Hepatocyte (in vitro differentiated cells): ENCODE measurements around the gene DNAJC21. TPM values are rescaled to one million over a fixed set of nuclear protein-coding genes. Genes with fewer than 3 reads are reported as not detected.
A peak's percentile ranks its signal among the peaks of the same experiment; 100 is the strongest.
"Not testable (repeated sequence)": the region's sequence is repeated elsewhere in the genome, so short reads cannot be mapped to it uniquely, and the experiment has no call there.

Experiments used
- DNase-seq: peaks from one replicate; pipeline ENCODE4 v3.0.0-alpha.2; 2016; ENCODE audit warnings: low spot score
- H2AFZ ChIP-seq: fragments of 200-600 bp; sonication (generic); 2 replicates; pipeline ENCODE4 v1.6.0; 2016; ENCODE audit warnings: antibody characterized with exemption, mild to moderate bottlenecking
- H3K27ac ChIP-seq: fragments of 200-600 bp; sonication (generic); 2 replicates; pipeline ENCODE4 v1.5.1; 2016; ENCODE audit warnings: mild to moderate bottlenecking
- H3K27me3 ChIP-seq: fragments of 200-600 bp; sonication (generic); 2 replicates; pipeline ENCODE4 v1.6.1; 2016
- H3K36me3 ChIP-seq: fragments of 200-600 bp; sonication (generic); replicated peaks from 2 replicates; pipeline ENCODE4 v1.5.1; 2016; ENCODE audit warnings: low read depth; ENCODE audit not compliant: insufficient read depth
- H3K4me1 ChIP-seq: fragments of 200-600 bp; sonication (generic); 2 replicates; pipeline ENCODE4 v1.5.1; 2016; ENCODE audit warnings: mild to moderate bottlenecking, moderate library complexity; ENCODE audit not compliant: insufficient read depth
- H3K4me2 ChIP-seq: fragments of 200-600 bp; sonication (generic); 2 replicates; pipeline ENCODE4 v1.6.0; 2016
- H3K4me3 ChIP-seq: fragments of 200-600 bp; sonication (generic); 2 replicates; pipeline ENCODE4 v1.5.1; 2016; ENCODE audit warnings: mild to moderate bottlenecking
- H3K79me2 ChIP-seq: fragments of 200-600 bp; sonication (generic); 2 replicates; pipeline ENCODE4 v1.6.0; 2017; ENCODE audit warnings: mild to moderate bottlenecking
- H3K9me2 ChIP-seq: fragments of 200-600 bp; sonication (generic); replicated peaks from 2 replicates; pipeline ENCODE4 v1.6.0; 2017; ENCODE audit warnings: mild to moderate bottlenecking; ENCODE audit not compliant: insufficient read depth
- H3K9me3 ChIP-seq: fragments of 200-600 bp; sonication (generic); 2 replicates; pipeline ENCODE4 v1.5.1; 2016; ENCODE audit warnings: low read depth, mild to moderate bottlenecking
- H4K20me1 ChIP-seq: fragments of 200-600 bp; sonication (generic); 2 replicates; pipeline ENCODE4 v1.6.0; 2016; ENCODE audit warnings: mild to moderate bottlenecking; ENCODE audit not compliant: insufficient read depth, poor library complexity, severe bottlenecking
- CTCF ChIP-seq: fragments of 200-600 bp; sonication (generic); IDR thresholded peaks from 2 replicates; pipeline ENCODE4 v1.5.1; 2016; ENCODE audit warnings: antibody characterized with exemption, mild to moderate bottlenecking; ENCODE audit not compliant: poor library complexity
- EZH2 ChIP-seq: fragments of 200-600 bp; sonication (generic); IDR thresholded peaks from 2 replicates; pipeline ENCODE4 v1.6.1; 2016; ENCODE audit warnings: antibody characterized with exemption, mild to moderate bottlenecking, borderline replicate concordance
- EZH2phosphoT487 ChIP-seq: fragments of 200-600 bp; sonication (generic); IDR thresholded peaks from one replicate; pipeline ENCODE4 v1.6.1; 2018; ENCODE audit warnings: antibody characterized with exemption, mild to moderate bottlenecking, low read depth, moderate library complexity; ENCODE audit not compliant: unreplicated experiment, severe bottlenecking
- WGBS: methylation state at CpG from one replicate; pipeline ENCODE4 v1.1.6; 2016; ENCODE audit warnings: low lambda C conversion rate; ENCODE audit errors: missing lambda C conversion rate; 5-methylcytosine and 5-hydroxymethylcytosine counted together
- polyA plus RNA-seq: library from polyadenylated mRNA; unstranded; fragments of >200 nt; fragmentation: Nextera tagmentation; extraction: Ambion mirVana; gene quantifications from 2 replicates; pipeline ENCODE4 v1.2.1, GENCODE V29; 2016
- total RNA-seq: library from RNA; depleted of rRNA; stranded (reverse); fragments of >200 nt; gene quantifications from 2 replicates; pipeline ENCODE4 v1.2.3, GENCODE V29; 2014

Gene DNAJC21
- total and polyA plus RNA-seq, 2 experiments from 2014 or later, result 29.1 to 39.5 TPM

GRCh38 chr5:34959323-34959722, 30.0 kb downstream of the DNAJC21 start:
- DNase-seq, result peak; percentile 40
- Histone ChIP-seq H3K9me2 (no peaks in the 10 kb centered on the region), H3K27me3 (no peaks in the 10 kb centered on the region), H3K4me3 (no peak overlapping the region), H3K36me3 (no peaks in the 10 kb centered on the region), H2AFZ (no peak overlapping the region), H3K27ac (no peak overlapping the region), H3K4me2 (no peak overlapping the region), H3K9me3 (no peaks in the 10 kb centered on the region), H3K79me2 (no peaks in the 10 kb centered on the region), H4K20me1 (no peaks in the 10 kb centered on the region), H3K4me1 (no peaks in the 10 kb centered on the region)
- no peak for TF ChIP-seq EZH2
- TF ChIP-seq CTCF, result no peak
- no peak for TF ChIP-seq EZH2phosphoT487
- WGBS, result 100% methylated on average over 1 of the region's 1 CpG

DNA sequence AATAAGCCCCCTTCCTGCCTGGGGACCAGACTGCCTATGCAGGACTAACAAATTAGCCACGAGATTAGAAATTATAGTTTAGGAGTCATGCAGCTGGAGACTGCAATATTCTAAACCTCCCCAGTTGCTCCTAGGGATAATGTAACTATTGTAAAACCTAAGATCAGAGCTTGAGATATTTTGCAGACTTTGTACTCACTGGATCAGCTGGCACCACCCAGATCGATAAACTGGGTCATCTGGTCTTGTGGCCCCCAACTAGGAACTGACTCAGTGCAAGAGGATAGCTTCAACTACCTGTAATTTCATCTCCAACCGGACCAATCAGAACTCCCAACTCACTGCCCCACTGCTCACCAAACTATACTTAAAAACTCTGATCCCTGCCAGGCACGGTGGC, 38.2 kb downstream of the DNAJC21 start:
- H3K4me2 ChIP-seq, result no peak overlapping the region
- DNase-seq, result no peak
- TF ChIP-seq CTCF (no peak), EZH2 (no peak), EZH2phosphoT487 (no peak)
- no peaks in the 10 kb centered on the region for H3K27me3 ChIP-seq
- H3K9me2 ChIP-seq, result no peaks in the 10 kb centered on the region
- no peaks in the 10 kb centered on the region for H3K4me1 ChIP-seq
- H3K79me2 ChIP-seq, result no peaks in the 10 kb centered on the region
- no peaks in the 10 kb centered on the region for H3K36me3 ChIP-seq
- H3K4me3 ChIP-seq, result no peak overlapping the region
- H4K20me1 ChIP-seq, result no peaks in the 10 kb centered on the region
- WGBS, result 96% methylated on average over 4 of the region's 4 CpGs
- H3K9me3 ChIP-seq, result peaks cover 7% of the 10 kb centered on the region
- H2AFZ ChIP-seq, result no peak overlapping the region
- H3K27ac ChIP-seq, result no peak overlapping the region

- no peak for DNase-seq
- H3K9me3 ChIP-seq, result peaks cover 7% of the 10 kb centered on the region
- no peaks in the 10 kb centered on the region for H3K36me3 ChIP-seq
- no peak overlapping the region for H2AFZ ChIP-seq
- no peak overlapping the region for H3K27ac ChIP-seq
- H3K79me2 ChIP-seq, result no peaks in the 10 kb centered on the region
- H3K4me3 ChIP-seq, result no peak overlapping the region
- H3K4me1 ChIP-seq, result no peaks in the 10 kb centered on the region
- H4K20me1 ChIP-seq, result no peaks in the 10 kb centered on the region
- no peak for TF ChIP-seq EZH2
- TF ChIP-seq CTCF, result no peak
- no peak for TF ChIP-seq EZH2phosphoT487
- 95% methylated on average over 2 of the region's 2 CpGs for WGBS
- no peaks in the 10 kb centered on the region for H3K9me2 ChIP-seq
- H3K27me3 ChIP-seq, result no peaks in the 10 kb centered on the region
- H3K4me2 ChIP-seq, result no peak overlapping the region
These were observed 38.9 kb downstream of the DNAJC21 start for GRCh38 chr5:34968258-34968657.

DNA sequence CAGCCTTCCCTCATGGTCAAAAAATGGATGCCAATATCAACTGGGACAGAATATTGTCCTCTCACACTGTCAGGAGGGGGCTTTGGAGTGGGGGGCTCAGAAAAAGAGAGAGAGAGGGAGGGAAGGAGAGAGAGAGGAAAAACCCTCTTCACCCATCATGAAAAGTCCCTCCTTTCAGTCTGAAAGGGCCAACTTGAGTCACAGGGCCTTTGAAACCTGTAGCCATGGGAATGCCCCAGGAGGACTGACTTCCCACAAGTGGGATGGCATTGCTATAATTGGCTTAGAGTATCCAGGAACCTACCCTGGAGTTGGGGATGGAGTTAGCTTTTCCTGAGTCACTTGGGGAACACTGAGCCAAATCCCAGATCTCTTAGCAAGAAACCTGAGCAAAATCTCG, 41.2 kb downstream of the DNAJC21 start:
- Histone ChIP-seq H3K9me2 (no peaks in the 10 kb centered on the region), H3K4me3 (no peak overlapping the region), H3K9me3 (peaks cover 4% of the 10 kb centered on the region), H3K4me1 (no peaks in the 10 kb centered on the region), H4K20me1 (no peaks in the 10 kb centered on the region), H3K36me3 (no peaks in the 10 kb centered on the region), H3K27ac (no peak overlapping the region), H3K4me2 (no peak overlapping the region), H3K79me2 (no peaks in the 10 kb centered on the region), H2AFZ (no peak overlapping the region), H3K27me3 (no peaks in the 10 kb centered on the region)
- 65% methylated on average over 1 of the region's 1 CpG for WGBS
- DNase-seq, result no peak
- TF ChIP-seq EZH2 (no peak), EZH2phosphoT487 (no peak), CTCF (no peak)

GRCh38 chr5:34971655-34972054, 42.3 kb downstream of the DNAJC21 start:
- H3K27me3 ChIP-seq, H2AFZ ChIP-seq, DNase-seq, H3K9me3 ChIP-seq, H3K4me3 ChIP-seq, H3K79me2 ChIP-seq, H3K4me2 ChIP-seq, H3K4me1 ChIP-seq, H3K9me2 ChIP-seq, H3K27ac ChIP-seq, H4K20me1 ChIP-seq, H3K36me3 ChIP-seq: not testable (repeated sequence)
- 85% methylated on average over 4 of the region's 4 CpGs for WGBS
